ENCODE measurements around the gene MED13L. TPM values are rescaled to one million over a fixed set of nuclear protein-coding genes. Genes with fewer than 3 reads are reported as not detected.

The MED13L gene
- total RNA-seq, 2 donors from 2014 or later: 55.0 to 64.1 TPM

GRCh38 chr12:115944392-115944742, 333.1 kb downstream of the MED13L start:
- DNase-seq (ENCODE audit: low spot score): no peak
- no peak overlapping the region for H3K4me3 ChIP-seq
- no peaks in the 10 kb centered on the region for H3K4me1 ChIP-seq
- no peak for TF ChIP-seq CTCF (IDR thresholded peaks at IDR 0.05)
- H3K27me3 ChIP-seq: no peaks in the 10 kb centered on the region
- H3K27ac ChIP-seq: no peak overlapping the region
- H3K9me3 ChIP-seq: peaks cover 0 to 2% of the 10 kb centered on the region in 2 donors
- no peaks in the 10 kb centered on the region for H3K36me3 ChIP-seq

GRCh38 chr12:115943630-115944391, 333.7 kb downstream of the MED13L start:
- no peak overlapping the region for H3K27ac ChIP-seq
- no peaks in the 10 kb centered on the region for H3K27me3 ChIP-seq
- TF ChIP-seq CTCF (IDR thresholded peaks at IDR 0.05): no peak
- DNase-seq (ENCODE audit: low spot score): no peak
- H3K9me3 ChIP-seq: peaks cover 0 to 7% of the 10 kb centered on the region in 2 donors
- H3K4me1 ChIP-seq: no peaks in the 10 kb centered on the region
- H3K36me3 ChIP-seq: no peaks in the 10 kb centered on the region
- no peak overlapping the region for H3K4me3 ChIP-seq

DNA sequence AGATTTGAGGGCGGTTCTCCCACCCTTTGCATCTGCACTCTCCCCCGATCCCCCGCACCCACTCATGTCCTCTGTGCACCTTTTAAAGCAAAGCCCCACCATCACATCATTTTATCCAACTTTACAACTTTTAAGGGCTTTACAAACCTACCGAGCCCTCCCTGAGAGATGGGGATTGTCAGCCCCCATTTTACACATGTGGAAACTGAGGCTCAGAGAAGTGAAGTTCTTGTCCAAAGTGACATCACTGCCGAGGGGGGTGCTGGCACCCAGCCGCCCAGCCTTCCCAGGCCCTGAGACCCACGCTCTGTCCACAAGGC, 334.2 kb downstream of the MED13L start:
- Histone ChIP-seq H3K4me3 (no peak overlapping the region), H3K9me3 (peaks cover 0 to 12% of the 10 kb centered on the region in 2 donors), H3K4me1 (no peaks in the 10 kb centered on the region), H3K36me3 (no peaks in the 10 kb centered on the region), H3K27ac (no peak overlapping the region), H3K27me3 (no peaks in the 10 kb centered on the region)
- DNase-seq (ENCODE audit: low spot score): no peak
- no peak for TF ChIP-seq CTCF (IDR thresholded peaks at IDR 0.05)

- Histone ChIP-seq H3K36me3 (no peaks in the 10 kb centered on the region), H3K9me3 (peaks cover 0 to 14% of the 10 kb centered on the region in 2 donors), H3K27me3 (no peaks in the 10 kb centered on the region), H3K4me3 (no peak overlapping the region), H3K4me1 (no peaks in the 10 kb centered on the region), H3K27ac (no peak overlapping the region)
- DNase-seq (ENCODE audit: low spot score): no peak
- TF ChIP-seq CTCF (IDR thresholded peaks at IDR 0.05): no peak
Observed at GRCh38 chr12:115942346-115942745, 335.1 kb downstream of the MED13L start.

DNA sequence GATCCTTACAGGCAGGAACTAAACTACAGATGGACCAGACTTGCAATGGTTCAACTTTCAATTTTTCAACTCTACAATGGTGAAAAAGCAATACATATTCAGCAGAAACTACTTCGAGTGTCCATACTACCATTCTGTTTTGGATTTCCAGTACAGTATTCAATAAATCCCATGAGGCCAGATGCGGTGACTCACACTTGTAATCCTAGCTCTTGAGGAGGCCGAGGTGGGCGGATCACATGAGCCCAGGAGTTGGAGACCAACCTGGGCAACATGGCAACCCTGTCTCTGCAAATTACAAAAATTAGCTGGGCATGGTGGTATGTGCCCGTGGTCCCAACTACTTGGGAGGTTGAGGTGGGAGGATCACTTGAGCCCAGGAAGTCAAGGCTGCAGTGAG, 336.1 kb downstream of the MED13L start:
- Histone ChIP-seq H3K27me3 (no peaks in the 10 kb centered on the region), H3K36me3 (no peaks in the 10 kb centered on the region), H3K27ac (no peak overlapping the region), H3K9me3 (peaks cover 0 to 14% of the 10 kb centered on the region in 2 donors), H3K4me3 (no peak overlapping the region), H3K4me1 (no peaks in the 10 kb centered on the region)
- TF ChIP-seq CTCF (IDR thresholded peaks at IDR 0.05): no peak
- peak; percentile 52 for DNase-seq (ENCODE audit: low spot score)

Data from right atrium auricular region (tissue), 2 donors.